WTC11 (cell line): ENCODE data around the gene SLC24A4.

Source experiments
- CREB1 ChIP-seq: sonication (generic); formaldehyde crosslinking; IDR thresholded peaks from 2 replicates; pipeline ENCODE4 v1.8.0; 2023; ENCODE audit warnings: mild to moderate bottlenecking, missing genetic modification reagents
- CTCF ChIP-seq: fragments of 200-600 bp; IDR thresholded peaks from 2 replicates; pipeline ENCODE4 v1.8.0; 2022; ENCODE audit warnings: antibody characterized with exemption
- E2F5 ChIP-seq: sonication (generic); formaldehyde crosslinking; IDR thresholded peaks from 2 replicates; pipeline ENCODE4 v1.8.1; 2022; ENCODE audit warnings: mild to moderate bottlenecking, moderate library complexity, missing genetic modification reagents
- ELF4 ChIP-seq: sonication (generic); formaldehyde crosslinking; IDR thresholded peaks from 2 replicates; pipeline ENCODE4 v1.8.1; 2022; ENCODE audit warnings: low read depth, mild to moderate bottlenecking, moderate library complexity, missing genetic modification reagents
- GABPB1 ChIP-seq: sonication (generic); formaldehyde crosslinking; IDR thresholded peaks from 2 replicates; pipeline ENCODE4 v1.8.1; 2023; ENCODE audit warnings: mild to moderate bottlenecking, missing genetic modification reagents
- USF2 ChIP-seq: sonication (generic); formaldehyde crosslinking; IDR thresholded peaks from 2 replicates; pipeline ENCODE4 v1.8.1; 2023; ENCODE audit warnings: mild to moderate bottlenecking, missing genetic modification reagents, moderate library complexity

GRCh38 chr14:92499234-92499633 is 176.3 kb downstream of the SLC24A4 start:
- TF ChIP-seq CTCF (no peak), USF2 (CRISPR knock-in tag) (no peak), ELF4 (no peak), E2F5 (CRISPR knock-in tag) (no peak), GABPB1 (CRISPR knock-in tag) (no peak), CREB1 (CRISPR knock-in tag) (no peak)
